PC-3 (cell line): ENCODE data around the gene JMJD6. TPM values are rescaled to one million over a fixed set of nuclear protein-coding genes. Genes with fewer than 3 reads are reported as not detected.

Experiments used
- ATAC-seq: fragments of 200-7000 bp; cut with Tn5 transposase; 2 replicates; pipeline ENCODE4 v1.9.1; 2020; ENCODE audit warnings: mild to moderate bottlenecking, moderate library complexity
- BruUV-seq: library from RNA; stranded (reverse); fragments of 400-500 nt; replicated peaks from 2 replicates; lab custom pipeline; 2021; lab: Mats Ljungman, UMichigan
- CTCF ChIA-PET: fragments of 300-600 bp; sonication (Branson Sonifier 250); formaldehyde crosslinking; loops from one replicate; lab custom pipeline; 2022; ENCODE audit warnings: antibody characterized with exemption; lab: Charles Lee
- POLR2A ChIA-PET: fragments of 300-600 bp; sonication (Branson Sonifier 250); formaldehyde crosslinking; loops from one replicate; lab custom pipeline; 2022; ENCODE audit warnings: antibody characterized with exemption; ENCODE audit not compliant: unreplicated experiment; lab: Charles Lee
- DNase-seq: peaks from one replicate; pipeline ENCODE4 v3.0.0-alpha.2; 2015
- H2AFZ ChIP-seq: fragments of 300-600 bp; sonication (generic); 2 replicates; pipeline ENCODE4 v1.6.0; 2016; ENCODE audit warnings: antibody characterized with exemption, low read length
- H3F3A ChIP-seq: fragments of 300-600 bp; sonication (generic); one replicate; pipeline ENCODE4 v1.6.0; 2017; ENCODE audit warnings: antibody characterized with exemption, low read length, control low read depth, mild to moderate bottlenecking; ENCODE audit not compliant: unreplicated experiment
- H3K27ac ChIP-seq: fragments of 300-600 bp; sonication (generic); 2 replicates; pipeline ENCODE4 v1.5.1; 2016; ENCODE audit warnings: mild to moderate bottlenecking, low read length
- H3K27me3 ChIP-seq: fragments of 300-600 bp; sonication (generic); 2 replicates; pipeline ENCODE4 v1.6.1; 2016; ENCODE audit warnings: low read length, mixed read lengths
- H3K36me3 ChIP-seq: fragments of 300-600 bp; sonication (generic); 2 replicates; pipeline ENCODE4 v1.6.1; 2016; ENCODE audit warnings: low read depth, mixed run types, low read length, mixed read lengths
- H3K4me1 ChIP-seq: fragments of 300-600 bp; sonication (generic); 2 replicates; pipeline ENCODE4 v1.5.1; 2016; ENCODE audit warnings: low read length; ENCODE audit not compliant: insufficient read depth
- H3K4me2 ChIP-seq: fragments of 300-600 bp; sonication (generic); 2 replicates; pipeline ENCODE4 v1.6.0; 2016; ENCODE audit warnings: low read length
- H3K4me3 ChIP-seq: fragments of 300-600 bp; sonication (generic); 2 replicates; pipeline ENCODE4 v1.5.1; 2016; ENCODE audit warnings: mild to moderate bottlenecking, low read length, mixed read lengths
- H3K79me2 ChIP-seq: fragments of 300-600 bp; sonication (generic); 2 replicates; pipeline ENCODE4 v1.6.1; 2017; ENCODE audit warnings: low read length, mixed read lengths
- H3K9ac ChIP-seq: fragments of 300-600 bp; sonication (generic); 2 replicates; pipeline ENCODE4 v1.6.0; 2016; ENCODE audit warnings: mild to moderate bottlenecking, low read length
- H3K9me2 ChIP-seq: fragments of 300-600 bp; sonication (generic); replicated peaks from 2 replicates; pipeline ENCODE4 v1.6.1; 2016; ENCODE audit warnings: mixed run types, low read length, mixed read lengths
- H3K9me3 ChIP-seq: fragments of 300-600 bp; sonication (generic); 2 replicates; pipeline ENCODE4 v1.6.1; 2016; ENCODE audit warnings: low read length, mixed read lengths
- H4K20me1 ChIP-seq: fragments of 300-600 bp; sonication (generic); 2 replicates; pipeline ENCODE4 v1.6.1; 2016; ENCODE audit warnings: low read length, mixed read lengths
- EZH2 ChIP-seq: fragments of 300-600 bp; sonication (generic); IDR thresholded peaks from one replicate; pipeline ENCODE4 v1.6.1; 2017; ENCODE audit warnings: antibody characterized with exemption, mild to moderate bottlenecking, low read length; ENCODE audit not compliant: unreplicated experiment
- EZH2phosphoT487 ChIP-seq: fragments of 300-600 bp; sonication (generic); IDR thresholded peaks from 2 replicates; pipeline ENCODE4 v1.6.1; 2018; ENCODE audit warnings: mild to moderate bottlenecking, antibody characterized with exemption, low read length, borderline replicate concordance
- intact Hi-C: fragments of 100-400 bp; cut with micrococcal nuclease; formaldehyde crosslinking; loops from 2 replicates; pipeline ENCODE4 v1.9.0; 2023
- total RNA-seq: library from RNA; depleted of rRNA; stranded (reverse); fragments of >200 nt; gene quantifications from 2 replicates; pipeline ENCODE4 v1.2.3, GENCODE V29; 2014
- TF ChIP-seq, protein P1 (sequence below): fragments of 300-600 bp; sonication (generic); conservative IDR thresholded peaks from 2 replicates; pipeline ENCODE4 v1.5.1; 2017; ENCODE audit warnings: antibody characterized with exemption, low read depth, mild to moderate bottlenecking, low read length

Gene JMJD6
- total RNA-seq, 1 experiment from 2014 or later: 39.0 TPM

DNA sequence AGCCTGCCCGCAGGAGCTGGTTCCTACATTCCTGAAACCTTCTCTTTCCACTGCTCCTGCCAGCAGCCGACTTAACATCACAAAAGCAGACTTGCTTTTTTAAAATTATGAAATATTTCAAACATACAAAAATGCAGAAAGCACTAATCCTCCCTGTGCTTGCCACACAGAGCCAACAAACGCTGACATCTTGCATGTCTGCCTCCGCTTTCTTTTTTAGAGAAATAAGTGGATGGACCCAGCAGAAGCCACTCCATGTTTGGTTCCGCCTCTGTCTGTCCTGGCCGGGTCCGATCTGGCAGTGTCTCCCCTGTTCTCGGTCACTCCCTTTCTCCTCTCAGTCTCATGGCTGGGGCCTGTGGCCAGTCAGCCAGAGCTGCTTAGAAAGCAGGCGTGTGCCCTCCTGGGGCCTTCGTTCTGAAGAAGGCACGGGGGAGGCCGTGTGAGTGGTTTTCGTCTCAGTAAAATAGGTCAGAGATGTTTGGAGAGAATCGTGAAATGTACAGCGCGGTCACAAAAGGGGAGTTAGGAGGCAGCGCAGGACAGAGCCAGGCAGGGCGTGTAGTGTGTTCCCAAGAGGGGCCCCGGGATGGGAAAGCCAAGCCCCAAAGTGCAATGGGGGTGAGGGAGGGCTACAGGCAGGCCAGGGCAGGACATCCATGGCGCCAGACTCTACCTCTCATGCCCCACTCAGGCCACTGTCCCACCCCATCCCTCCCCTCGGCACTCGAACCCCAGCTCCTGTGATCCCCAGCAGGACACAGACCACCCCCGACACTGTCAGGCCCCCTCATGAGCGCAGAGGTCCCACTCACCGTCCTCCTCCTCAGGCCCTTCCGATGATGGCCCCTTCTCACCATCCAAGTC lies 38.9 kb downstream of the JMJD6 start:
- Histone ChIP-seq H3K79me2 (no peaks in the 10 kb centered on the region), H3K27me3 (no peaks in the 10 kb centered on the region), H3F3A (no peaks in the 10 kb centered on the region), H3K9me3 (no peaks in the 10 kb centered on the region), H3K27ac (peak overlapping the region; percentile 80; the same call in 1 of the 2 replicates), H3K4me3 (no peak overlapping the region; the same call in 1 of the 2 replicates), H3K4me2 (peak overlapping the region; percentile 58), H3K4me1 (peaks cover 17% of the 10 kb centered on the region), H4K20me1 (no peaks in the 10 kb centered on the region), H3K9ac (no peak overlapping the region), H2AFZ (no peak overlapping the region), H3K36me3 (no peaks in the 10 kb centered on the region), H3K9me2 (no peaks in the 10 kb centered on the region)
- ATAC-seq (no peak), DNase-seq (no peak)
- TF ChIP-seq, protein P1, sequence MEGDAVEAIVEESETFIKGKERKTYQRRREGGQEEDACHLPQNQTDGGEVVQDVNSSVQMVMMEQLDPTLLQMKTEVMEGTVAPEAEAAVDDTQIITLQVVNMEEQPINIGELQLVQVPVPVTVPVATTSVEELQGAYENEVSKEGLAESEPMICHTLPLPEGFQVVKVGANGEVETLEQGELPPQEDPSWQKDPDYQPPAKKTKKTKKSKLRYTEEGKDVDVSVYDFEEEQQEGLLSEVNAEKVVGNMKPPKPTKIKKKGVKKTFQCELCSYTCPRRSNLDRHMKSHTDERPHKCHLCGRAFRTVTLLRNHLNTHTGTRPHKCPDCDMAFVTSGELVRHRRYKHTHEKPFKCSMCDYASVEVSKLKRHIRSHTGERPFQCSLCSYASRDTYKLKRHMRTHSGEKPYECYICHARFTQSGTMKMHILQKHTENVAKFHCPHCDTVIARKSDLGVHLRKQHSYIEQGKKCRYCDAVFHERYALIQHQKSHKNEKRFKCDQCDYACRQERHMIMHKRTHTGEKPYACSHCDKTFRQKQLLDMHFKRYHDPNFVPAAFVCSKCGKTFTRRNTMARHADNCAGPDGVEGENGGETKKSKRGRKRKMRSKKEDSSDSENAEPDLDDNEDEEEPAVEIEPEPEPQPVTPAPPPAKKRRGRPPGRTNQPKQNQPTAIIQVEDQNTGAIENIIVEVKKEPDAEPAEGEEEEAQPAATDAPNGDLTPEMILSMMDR: no peak
- TF ChIP-seq EZH2phosphoT487: no peak
- no peak for TF ChIP-seq EZH2
- intact Hi-C loops: loop anchor here (1.0 kb wide), 1 partner anchor 28 kb away; no protein-coding TSS in a partner anchor
- no TSS peak for BruUV-seq
- POLR2A ChIA-PET: no interaction called here
- CTCF ChIA-PET: no interaction called here

DNA sequence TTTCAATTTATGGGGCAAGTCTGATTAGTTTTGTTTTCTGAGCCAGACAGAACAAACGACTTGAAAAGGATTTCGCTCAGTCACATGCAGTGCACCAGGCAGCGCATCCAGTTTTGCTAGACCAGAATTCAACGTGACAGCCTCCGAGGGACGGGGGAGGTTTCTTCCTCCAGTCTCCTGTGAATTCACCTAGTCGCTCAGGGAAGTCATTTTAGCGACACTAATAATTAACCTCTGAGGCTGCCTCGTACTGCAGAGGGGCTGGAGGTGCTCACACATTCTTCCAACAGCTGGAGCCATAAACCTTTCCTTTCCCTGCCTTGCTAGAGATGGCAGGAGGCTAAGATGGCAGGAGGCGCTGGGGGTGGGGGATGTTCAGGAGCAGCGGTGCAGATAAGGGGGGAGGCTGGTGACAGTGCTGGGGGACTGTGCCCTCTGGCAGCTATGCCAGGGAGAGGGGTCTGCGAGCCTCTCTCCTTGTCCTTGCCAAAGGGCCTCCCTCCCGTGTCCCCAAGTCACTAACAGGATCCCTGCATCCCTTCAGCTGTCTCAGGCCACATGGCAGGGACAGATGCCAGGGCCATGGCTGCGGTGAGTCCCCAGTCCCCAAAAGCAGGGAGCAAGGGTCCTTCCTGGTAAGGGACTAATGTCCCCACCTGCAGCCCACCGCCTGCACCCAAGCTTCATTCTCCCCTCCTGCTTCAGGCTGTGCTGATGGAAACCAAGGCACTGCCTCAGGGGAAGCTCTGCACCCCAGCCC lies 39.7 kb downstream of the JMJD6 start:
- no peak overlapping the region for H2AFZ ChIP-seq
- no TSS peak for BruUV-seq
- TF ChIP-seq EZH2 (no peak), EZH2phosphoT487 (no peak)
- TF ChIP-seq, protein P1: no peak
- DNase-seq (no peak), ATAC-seq (no peak)
- H3K4me2 ChIP-seq: no peak overlapping the region
- no peaks in the 10 kb centered on the region for H3K9me2 ChIP-seq
- no peak overlapping the region for H3K4me3 ChIP-seq
- no peaks in the 10 kb centered on the region for H3K79me2 ChIP-seq
- intact Hi-C loops: no loop called here
- no peaks in the 10 kb centered on the region for H3K36me3 ChIP-seq
- no peak overlapping the region for H3K9ac ChIP-seq
- peaks cover 17% of the 10 kb centered on the region for H3K4me1 ChIP-seq
- no peaks in the 10 kb centered on the region for H3F3A ChIP-seq
- H3K27me3 ChIP-seq: no peaks in the 10 kb centered on the region
- H4K20me1 ChIP-seq: no peaks in the 10 kb centered on the region
- ChIA-PET POLR2A (no interaction called here), CTCF (no interaction called here)
- H3K27ac ChIP-seq: no peak overlapping the region
- no peaks in the 10 kb centered on the region for H3K9me3 ChIP-seq
